ENCODE data around the gene CROCC2.

DNA sequence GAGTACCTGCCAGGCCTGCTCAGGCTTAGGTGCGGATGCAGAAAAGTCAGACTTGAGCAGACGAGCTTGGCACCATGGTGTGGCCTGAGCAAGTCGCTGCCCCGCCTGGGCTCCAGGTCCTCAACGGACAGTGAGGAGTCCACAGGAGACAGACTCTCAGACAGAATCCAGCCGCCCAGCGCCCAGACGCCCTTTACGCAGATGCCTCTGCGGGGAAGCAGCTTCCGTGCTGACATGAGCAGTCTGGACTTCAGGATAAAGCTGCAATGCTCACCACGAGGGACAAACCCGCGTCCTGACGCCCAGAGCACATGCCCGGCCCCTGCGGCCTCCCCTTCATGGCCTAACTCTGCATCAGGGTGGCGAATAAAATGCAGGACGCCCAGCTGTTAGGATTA, 6.7 kb upstream of the CROCC2 start:
- TF ChIP-seq, protein P1, sequence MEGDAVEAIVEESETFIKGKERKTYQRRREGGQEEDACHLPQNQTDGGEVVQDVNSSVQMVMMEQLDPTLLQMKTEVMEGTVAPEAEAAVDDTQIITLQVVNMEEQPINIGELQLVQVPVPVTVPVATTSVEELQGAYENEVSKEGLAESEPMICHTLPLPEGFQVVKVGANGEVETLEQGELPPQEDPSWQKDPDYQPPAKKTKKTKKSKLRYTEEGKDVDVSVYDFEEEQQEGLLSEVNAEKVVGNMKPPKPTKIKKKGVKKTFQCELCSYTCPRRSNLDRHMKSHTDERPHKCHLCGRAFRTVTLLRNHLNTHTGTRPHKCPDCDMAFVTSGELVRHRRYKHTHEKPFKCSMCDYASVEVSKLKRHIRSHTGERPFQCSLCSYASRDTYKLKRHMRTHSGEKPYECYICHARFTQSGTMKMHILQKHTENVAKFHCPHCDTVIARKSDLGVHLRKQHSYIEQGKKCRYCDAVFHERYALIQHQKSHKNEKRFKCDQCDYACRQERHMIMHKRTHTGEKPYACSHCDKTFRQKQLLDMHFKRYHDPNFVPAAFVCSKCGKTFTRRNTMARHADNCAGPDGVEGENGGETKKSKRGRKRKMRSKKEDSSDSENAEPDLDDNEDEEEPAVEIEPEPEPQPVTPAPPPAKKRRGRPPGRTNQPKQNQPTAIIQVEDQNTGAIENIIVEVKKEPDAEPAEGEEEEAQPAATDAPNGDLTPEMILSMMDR (conservative IDR thresholded peaks at IDR 0.05), result no peak
- TF ChIP-seq ZFX (IDR thresholded peaks at IDR 0.05), result no peak
